Endothelial cell of umbilical vein (primary cell): ENCODE measurements around the gene NRCAM. TPM values are rescaled to one million over a fixed set of nuclear protein-coding genes. Genes with fewer than 3 reads are reported as not detected.

Experiments
- BruUV-seq: library from RNA; stranded (reverse); fragments of 400-500 nt; replicated peaks from 2 replicates; lab custom pipeline; 2021; lab: Mats Ljungman, UMichigan
- CTCF ChIA-PET: fragments of 300-600, 350-600 bp; sonication (Branson Sonifier 250); formaldehyde crosslinking; loops from one replicate; lab custom pipeline; 2021; ENCODE audit warnings: antibody characterized with exemption, inconsistent platforms; lab: Charles Lee
- POLR2A ChIA-PET: fragments of 300-600, 350-600 bp; sonication (Branson Sonifier 250); formaldehyde crosslinking; loops from one replicate; lab custom pipeline; 2021; ENCODE audit warnings: antibody characterized with exemption, inconsistent platforms; lab: Charles Lee
- DNase-seq: peaks from one replicate; pipeline ENCODE4 v3.0.0-alpha.2; 2011; ENCODE audit warnings: low read depth, low spot score
- FAIRE-seq: peaks from 2 replicates; lab custom pipeline; 2011; peaks lifted over from hg19 to GRCh38; lab: Jason Lieb, UNC
- H2AFZ ChIP-seq: 2 replicates; pipeline ENCODE4 v1.6.0; 2012; ENCODE audit warnings: low read depth, low read length, control low read depth, inconsistent platforms
- H3K27ac ChIP-seq: 2 replicates; pipeline ENCODE4 v1.5.1; 2011; ENCODE audit warnings: low read depth, mild to moderate bottlenecking, control low read depth, low read length, moderate library complexity; ENCODE audit not compliant: insufficient read depth
- H3K27me3 ChIP-seq, 2 experiments: 2 replicates each; pipeline versions ENCODE4 v1.6.0 to v1.6.1; 2011; ENCODE audit warnings: low read length in 2 of 2, mixed read lengths in 1 of 2; ENCODE audit not compliant: control insufficient read depth in 2 of 2, insufficient read depth in 2 of 2
- H3K36me3 ChIP-seq, 2 experiments: 2 replicates in 1 of 2; 3 replicates in 1 of 2; pipeline ENCODE4 v1.5.1; 2011; ENCODE audit warnings: low read length in 2 of 2, mild to moderate bottlenecking in 1 of 2, moderate library complexity in 1 of 2; ENCODE audit not compliant: control insufficient read depth in 2 of 2, insufficient read depth in 2 of 2; ENCODE audit errors: extremely low read depth in 1 of 2
- H3K4me1 ChIP-seq: 3 replicates; pipeline ENCODE4 v1.5.1; 2011; ENCODE audit warnings: mild to moderate bottlenecking, low read length; ENCODE audit not compliant: control insufficient read depth, insufficient read depth; ENCODE audit errors: extremely low read depth
- H3K4me2 ChIP-seq: 2 replicates; pipeline ENCODE4 v1.6.1; 2011; ENCODE audit warnings: low read length, control low read depth, mixed read lengths; ENCODE audit not compliant: insufficient read depth
- H3K4me3 ChIP-seq, 3 experiments: fragments of 200-600 bp in 1 of 3; sonication (generic), shearing (Covaris generic) in 1 of 3; replicated peaks in 1 of 3; 2 replicates each; pipeline ENCODE4 v1.5.1; 2011 to 2016; ENCODE audit warnings: control low read depth in 3 of 3, low read length in 3 of 3, mild to moderate bottlenecking in 2 of 3, inconsistent platforms in 1 of 3, low read depth in 1 of 3, moderate library complexity in 1 of 3; ENCODE audit not compliant: insufficient read depth in 1 of 3
- H3K79me2 ChIP-seq: 2 replicates; pipeline ENCODE4 v1.6.0; 2012; ENCODE audit warnings: low read length, inconsistent platforms; ENCODE audit not compliant: control insufficient read depth, insufficient read depth
- H3K9ac ChIP-seq: replicated peaks from 2 replicates; pipeline ENCODE3; 2011; ENCODE audit warnings: low read length, control low read depth; ENCODE audit not compliant: insufficient read depth; ENCODE audit errors: extremely low read depth
- H3K9me1 ChIP-seq: replicated peaks from 3 replicates; pipeline ENCODE4 v1.6.0; 2011; ENCODE audit warnings: mild to moderate bottlenecking, low read length; ENCODE audit not compliant: control insufficient read depth, insufficient read depth; ENCODE audit errors: extremely low read depth
- H3K9me3 ChIP-seq: replicated peaks from 2 replicates; pipeline ENCODE4 v1.5.1; 2012; ENCODE audit warnings: low read length, inconsistent platforms; ENCODE audit not compliant: control insufficient read depth, insufficient read depth
- H4K20me1 ChIP-seq: replicated peaks from 2 replicates; pipeline ENCODE3; 2011; ENCODE audit warnings: mild to moderate bottlenecking, low read length; ENCODE audit not compliant: control insufficient read depth, insufficient read depth; ENCODE audit errors: extremely low read depth
- EZH2 ChIP-seq: IDR thresholded peaks from 2 replicates; pipeline ENCODE4 v1.6.1; 2012; ENCODE audit warnings: borderline replicate concordance, low read depth, mild to moderate bottlenecking, moderate library complexity, low read length, inconsistent platforms; ENCODE audit not compliant: severe bottlenecking
- FOS ChIP-seq: IDR thresholded peaks from 2 replicates; pipeline ENCODE4 v1.6.1; 2011; ENCODE audit warnings: mild to moderate bottlenecking, low read length, moderate library complexity, borderline replicate concordance; ENCODE audit not compliant: insufficient read depth
- GATA2 ChIP-seq: IDR thresholded peaks from 2 replicates; pipeline ENCODE4 v1.7.0; 2011; ENCODE audit warnings: low read depth, mild to moderate bottlenecking, moderate library complexity, mixed read lengths, low read length; ENCODE audit not compliant: insufficient read length, insufficient read depth
- JUN ChIP-seq: IDR thresholded peaks from 2 replicates; pipeline ENCODE4 v1.6.1; 2011; ENCODE audit warnings: borderline replicate concordance, low read depth; ENCODE audit not compliant: insufficient read length, insufficient read depth
- MAX ChIP-seq: IDR thresholded peaks from 2 replicates; pipeline ENCODE4 v1.6.1; 2011; ENCODE audit not compliant: insufficient read depth, insufficient read length
- MYC ChIP-seq: IDR thresholded peaks from one replicate; pipeline ENCODE4 v1.6.1; 2011; ENCODE audit warnings: mild to moderate bottlenecking, low read depth, low read length
- POLR2A ChIP-seq: IDR thresholded peaks from 2 replicates; pipeline ENCODE4 v1.6.1; 2012; ENCODE audit warnings: low read depth, mild to moderate bottlenecking, control low read depth, low read length
- POLR2AphosphoS5 ChIP-seq: IDR thresholded peaks from 2 replicates; pipeline ENCODE4 v1.6.1; 2012; ENCODE audit warnings: low read depth, mild to moderate bottlenecking, control low read depth, low read length, moderate library complexity; ENCODE audit not compliant: insufficient read depth
- dilution Hi-C: fragments of 300-500 bp; cut with MboI; formaldehyde crosslinking; loops from one replicate; pipeline ENCODE4 v1.15.0; 2019; ENCODE audit warnings: low sequenced_read_pairs; ENCODE audit not compliant: extremely low pct_ligation_motif_present
- intact Hi-C: fragments of 100-400 bp; cut with micrococcal nuclease; formaldehyde crosslinking; loops from one replicate; pipeline ENCODE4 v1.10.0; 2022
- polyA plus RNA-seq, 4 experiments: library from polyadenylated mRNA; depleted of rRNA in 3 of 4; stranded (reverse) in 3 of 4; unstranded in 1 of 4; fragments of >200 nt; gene quantifications; 2 replicates each; pipeline versions ENCODE4 v1.2.1 to v1.2.3, GENCODE V29; 2011 to 2012; ENCODE audit warnings: missing spikeins in 1 of 4
- total RNA-seq: library from RNA; stranded (reverse); gene quantifications from 2 replicates; pipeline ENCODE4 v1.2.3, GENCODE V29; 2021
- TF ChIP-seq, protein P1 (sequence below), 2 donors: IDR thresholded peaks; 1 replicate in 1 of 2; 2 replicates in 1 of 2; pipeline ENCODE4 v1.5.1; 2011; ENCODE audit warnings: low read length in 2 of 2, mild to moderate bottlenecking in 2 of 2, moderate library complexity in 2 of 2, control low read depth in 1 of 2, inconsistent platforms in 1 of 2, low read depth in 1 of 2; ENCODE audit not compliant: insufficient read depth in 1 of 2; ENCODE audit errors: extremely low read depth in 1 of 2

Gene NRCAM
- total and polyA plus RNA-seq, 2 donors (not counting 3 experiments of a cell fraction or from before 2014, with no cell fraction given): 26.0 to 47.6 TPM

GRCh38 chr7:108101759-108102158, 354.5 kb downstream of the NRCAM start:
- H3K79me2 ChIP-seq: no peaks in the 10 kb centered on the region
- no peak overlapping the region for H3K27ac ChIP-seq
- no peaks in the 10 kb centered on the region for H3K36me3 ChIP-seq
- no peak for TF ChIP-seq POLR2AphosphoS5
- no peak for TF ChIP-seq EZH2
- TF ChIP-seq JUN: no peak
- TF ChIP-seq, protein P1, sequence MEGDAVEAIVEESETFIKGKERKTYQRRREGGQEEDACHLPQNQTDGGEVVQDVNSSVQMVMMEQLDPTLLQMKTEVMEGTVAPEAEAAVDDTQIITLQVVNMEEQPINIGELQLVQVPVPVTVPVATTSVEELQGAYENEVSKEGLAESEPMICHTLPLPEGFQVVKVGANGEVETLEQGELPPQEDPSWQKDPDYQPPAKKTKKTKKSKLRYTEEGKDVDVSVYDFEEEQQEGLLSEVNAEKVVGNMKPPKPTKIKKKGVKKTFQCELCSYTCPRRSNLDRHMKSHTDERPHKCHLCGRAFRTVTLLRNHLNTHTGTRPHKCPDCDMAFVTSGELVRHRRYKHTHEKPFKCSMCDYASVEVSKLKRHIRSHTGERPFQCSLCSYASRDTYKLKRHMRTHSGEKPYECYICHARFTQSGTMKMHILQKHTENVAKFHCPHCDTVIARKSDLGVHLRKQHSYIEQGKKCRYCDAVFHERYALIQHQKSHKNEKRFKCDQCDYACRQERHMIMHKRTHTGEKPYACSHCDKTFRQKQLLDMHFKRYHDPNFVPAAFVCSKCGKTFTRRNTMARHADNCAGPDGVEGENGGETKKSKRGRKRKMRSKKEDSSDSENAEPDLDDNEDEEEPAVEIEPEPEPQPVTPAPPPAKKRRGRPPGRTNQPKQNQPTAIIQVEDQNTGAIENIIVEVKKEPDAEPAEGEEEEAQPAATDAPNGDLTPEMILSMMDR (IDR thresholded peaks at IDR 0.05; ENCODE audit: extremely low read depth in 1 of 2, insufficient read depth in 1 of 2, low read depth in 1 of 2, low read length in 2 of 2): no peak
- no peak for TF ChIP-seq MYC
- TF ChIP-seq MAX: no peak
- no peak for TF ChIP-seq FOS
- TF ChIP-seq POLR2A: no peak
- no peak for TF ChIP-seq GATA2
- H3K4me3 ChIP-seq: no peak overlapping the region
- H3K4me1 ChIP-seq: no peaks in the 10 kb centered on the region
- no TSS peak for BruUV-seq
- CTCF ChIA-PET: no interaction called here
- no peaks in the 10 kb centered on the region for H3K9me3 ChIP-seq
- DNase-seq (no peak), FAIRE-seq (no peak)
- H3K4me2 ChIP-seq: no peak overlapping the region
- no peaks in the 10 kb centered on the region for H3K9me1 ChIP-seq
- no peaks in the 10 kb centered on the region for H4K20me1 ChIP-seq
- dilution Hi-C loops: no loop called here
- H3K27me3 ChIP-seq: no peaks in the 10 kb centered on the region
- H2AFZ ChIP-seq: no peak overlapping the region
- intact Hi-C loops: no loop called here
- POLR2A ChIA-PET: no interaction called here
- no peak overlapping the region for H3K9ac ChIP-seq
